Sigmoid colon (tissue), 7 donors: ENCODE data around the gene COL23A1. TPM values are rescaled to one million over a fixed set of nuclear protein-coding genes. Genes with fewer than 3 reads are reported as not detected.

Source experiments
- DNase-seq: peaks from one replicate; pipeline ENCODE4 v3.0.0-alpha.2; 2019
- H3K27ac ChIP-seq, 4 donors: fragments of 200-600 bp; sonication (generic); one replicate each; pipeline ENCODE4 v1.5.1; 2016 to 2019; ENCODE audit warnings: mild to moderate bottlenecking in 1 of 4
- H3K27me3 ChIP-seq, 3 donors: fragments of 200-600 bp; sonication (generic); one replicate each; pipeline ENCODE4 v1.5.1; 2019; ENCODE audit warnings: mild to moderate bottlenecking in 1 of 3
- H3K36me3 ChIP-seq, 4 donors: fragments of 200-600 bp; sonication (generic); one replicate each; pipeline ENCODE4 v1.5.1; 2016 to 2019
- H3K4me1 ChIP-seq, 4 donors: fragments of 200-600 bp; sonication (generic); one replicate each; pipeline ENCODE4 v1.5.1; 2017 to 2019
- H3K4me3 ChIP-seq, 4 donors: fragments of 200-600 bp; sonication (generic); one replicate each; pipeline ENCODE4 v1.5.1; 2017 to 2019; ENCODE audit warnings: mild to moderate bottlenecking in 2 of 4, moderate library complexity in 1 of 4
- H3K9me3 ChIP-seq, 4 donors: fragments of 200-600 bp in 3 of 4; sonication (generic) in 3 of 4; one replicate each; pipeline versions ENCODE4 v1.5.1 to v1.6.1; 2013 to 2019
- CTCF ChIP-seq, 4 experiments: fragments of 450-650 bp in 3 of 4; fragments of 200-600 bp in 1 of 4; IDR thresholded peaks; one replicate each; pipeline ENCODE4 v1.5.1; 2016 to 2019; ENCODE audit warnings: antibody characterized with exemption in 4 of 4, mild to moderate bottlenecking in 3 of 4, moderate library complexity in 2 of 4
- EP300 ChIP-seq, 4 donors: sonication (generic); formaldehyde crosslinking; IDR thresholded peaks; one replicate each; pipeline ENCODE4 v1.6.1; 2017; ENCODE audit warnings: antibody characterized with exemption in 4 of 4
- POLR2A ChIP-seq, 2 donors: fragments of 450-650 bp; IDR thresholded peaks; one replicate each; pipeline ENCODE4 v1.6.1; 2016; ENCODE audit warnings: antibody characterized with exemption in 2 of 2, mild to moderate bottlenecking in 2 of 2, moderate library complexity in 2 of 2
- POLR2AphosphoS5 ChIP-seq, 4 donors: sonication (generic); formaldehyde crosslinking; IDR thresholded peaks; one replicate each; pipeline ENCODE4 v1.6.1; 2017; ENCODE audit warnings: antibody characterized with exemption in 4 of 4
- WGBS, 2 donors: extraction: QIAGEN DNeasy Blood & Tissue Kit; methylation state at CpG; one replicate each; pipeline ENCODE4 v1.1.7; 2013; 5-methylcytosine and 5-hydroxymethylcytosine counted together
- intact Hi-C: fragments of 100-400 bp; cut with DNase I; formaldehyde crosslinking; loops from one replicate; pipeline ENCODE4 v1.15.1; 2023
- polyA plus RNA-seq, 3 donors: library from polyadenylated mRNA; stranded (reverse); fragments of 200-250 nt; gene quantifications; one replicate each; pipeline ENCODE4 v1.2.3, GENCODE V29; 2013
- total RNA-seq, 4 donors: library from RNA; depleted of rRNA; stranded (reverse); fragments of >200 nt; gene quantifications; one replicate each; pipeline ENCODE4 v1.1.0, GENCODE V29; 2016
- donor health status: healthy with polysubstance abuse.
- donor health status: Bipolar disorder and iron deficiency.
- donor health status: healthy.

The COL23A1 gene
- total and polyA plus RNA-seq, 7 donors: 0.28 to 1.2 (median 0.57) TPM; not detected in 1

GRCh38 chr5:178622679-178623247, 32.6 kb upstream of the COL23A1 start:
- Histone ChIP-seq H3K4me3 (no peak overlapping the region), H3K27ac (no peak overlapping the region), H3K27me3 (no peaks in the 10 kb centered on the region), H3K4me1 (peaks cover 0 to 44% (median 38%) of the 10 kb centered on the region in 4 donors), H3K36me3 (peaks cover 0 to 55% (median 27%) of the 10 kb centered on the region in 4 donors), H3K9me3 (no peaks in the 10 kb centered on the region)
- TF ChIP-seq CTCF (IDR thresholded peaks at IDR 0.05): no peak
- no peak for TF ChIP-seq POLR2A (IDR thresholded peaks at IDR 0.05)
- no peak for TF ChIP-seq POLR2AphosphoS5 (IDR thresholded peaks at IDR 0.05)
- no peak for TF ChIP-seq EP300 (IDR thresholded peaks at IDR 0.05)
- DNase-seq: no peak
- 84 to 86% methylated on average over 4 of the region's 4 CpGs for WGBS, 2 donors
- intact Hi-C loops: loop anchor here (10.0 kb wide), 1 partner anchor 402 kb away; the partner anchor contains the start of gene ZNF879

GRCh38 chr5:178619390-178619789, 29.2 kb upstream of the COL23A1 start:
- intact Hi-C loops: no loop called here
- no peak for DNase-seq
- WGBS, 2 donors: 76 to 83% methylated on average over 1 of the region's 1 CpG
- TF ChIP-seq EP300 (IDR thresholded peaks at IDR 0.05): no peak
- no peak for TF ChIP-seq POLR2A (IDR thresholded peaks at IDR 0.05)
- TF ChIP-seq CTCF (IDR thresholded peaks at IDR 0.05): no peak
- TF ChIP-seq POLR2AphosphoS5 (IDR thresholded peaks at IDR 0.05): no peak
- Histone ChIP-seq H3K9me3 (no peaks in the 10 kb centered on the region), H3K27ac (no peak overlapping the region), H3K4me1 (peaks cover 0 to 36% (median 27%) of the 10 kb centered on the region in 4 donors), H3K36me3 (peaks cover 11 to 89% (median 48%) of the 10 kb centered on the region in 4 donors), H3K4me3 (no peak overlapping the region), H3K27me3 (no peaks in the 10 kb centered on the region)

GRCh38 chr5:178612299-178612698, 22.1 kb upstream of the COL23A1 start:
- 72 to 80% methylated on average over 7 of the region's 7 CpGs for WGBS, 2 donors
- Histone ChIP-seq H3K9me3 (no peaks in the 10 kb centered on the region), H3K4me1 (no peaks in the 10 kb centered on the region), H3K27ac (no peak overlapping the region), H3K27me3 (no peaks in the 10 kb centered on the region), H3K4me3 (no peak overlapping the region), H3K36me3 (peaks cover 35 to 100% (median 63%) of the 10 kb centered on the region in 4 donors)
- TF ChIP-seq CTCF (IDR thresholded peaks at IDR 0.05) (no peak), POLR2A (IDR thresholded peaks at IDR 0.05) (no peak), POLR2AphosphoS5 (IDR thresholded peaks at IDR 0.05) (no peak), EP300 (IDR thresholded peaks at IDR 0.05) (no peak)
- no peak for DNase-seq
- intact Hi-C loops: no loop called here

GRCh38 chr5:178606269-178606668, 16.1 kb upstream of the COL23A1 start:
- Histone ChIP-seq H3K27me3 (no peaks in the 10 kb centered on the region), H3K4me3 (no peak overlapping the region), H3K4me1 (peaks cover 0 to 30% (median 19%) of the 10 kb centered on the region in 4 donors), H3K9me3 (no peaks in the 10 kb centered on the region), H3K36me3 (peaks cover 17 to 92% (median 41%) of the 10 kb centered on the region in 4 donors), H3K27ac (peak overlapping the region in 2 of 4 donors; percentile 10 to 18)
- WGBS, 2 donors: 88 to 91% methylated on average over 3 of the region's 3 CpGs
- no peak for TF ChIP-seq POLR2A (IDR thresholded peaks at IDR 0.05)
- TF ChIP-seq CTCF (IDR thresholded peaks at IDR 0.05): no peak
- TF ChIP-seq POLR2AphosphoS5 (IDR thresholded peaks at IDR 0.05): no peak
- TF ChIP-seq EP300 (IDR thresholded peaks at IDR 0.05): no peak
- intact Hi-C loops: loop anchor here (10.0 kb wide), 1 partner anchor 471 kb away; the partner anchor contains the start of gene RMND5B
- no peak for DNase-seq
